ENCODE data around the gene SLC34A2. TPM values are rescaled to one million over a fixed set of nuclear protein-coding genes. Genes with fewer than 3 reads are reported as not detected.

The SLC34A2 gene
- total RNA-seq, 3 donors from 2014 or later (not counting 1 experiment from before 2014, with no cell fraction given): not detected

- TF ChIP-seq CTCF (IDR thresholded peaks at IDR 0.05): no peak
- Mint-ChIP-seq H3K27me3 (ENCODE audit: low read depth in 2 of 2) (peaks cover 0 to 4% of the 10 kb centered on the region in 2 donors), H3K4me3 (no peak overlapping the region), H3K27ac (no peak overlapping the region), H3K9me3 (peaks cover under 1% of the 10 kb centered on the region in 2 donors), H3K4me1 (peaks cover 5% of the 10 kb centered on the region in 2 donors), H3K36me3 (no peaks in the 10 kb centered on the region)
- H3K27ac ChIP-seq (ENCODE audit: low read length): no peak overlapping the region
- DNase-seq (no peak), ATAC-seq (no peak)
- 83% methylated on average over 5 of the region's 5 CpGs for WGBS (ENCODE audit: insufficient coverage)
- no peak overlapping the region for H3K4me3 ChIP-seq (ENCODE audit: low read length)
- intact Hi-C loops (cut with micrococcal nuclease): no loop called here
- H3K27me3 ChIP-seq (ENCODE audit: control insufficient read depth, insufficient read depth, low read length): no peaks in the 10 kb centered on the region
- H3K9me3 ChIP-seq (ENCODE audit: control insufficient read depth, insufficient read depth, low read length): peaks cover 2% of the 10 kb centered on the region
- H3K36me3 ChIP-seq (ENCODE audit: control insufficient read depth, insufficient read depth, low read length): no peaks in the 10 kb centered on the region
- H3K4me1 ChIP-seq (ENCODE audit: control insufficient read depth, insufficient read depth, low read length): no peaks in the 10 kb centered on the region
These were observed 40.8 kb downstream of the SLC34A2 start for GRCh38 chr4:25696409-25696808.

GRCh38 chr4:25697516-25697915 lies 41.9 kb downstream of the SLC34A2 start:
- Histone ChIP-seq H3K4me1 (ENCODE audit: control insufficient read depth, insufficient read depth, low read length) (no peaks in the 10 kb centered on the region), H3K27ac (ENCODE audit: low read length) (no peak overlapping the region), H3K27me3 (ENCODE audit: control insufficient read depth, insufficient read depth, low read length) (no peaks in the 10 kb centered on the region), H3K9me3 (ENCODE audit: control insufficient read depth, insufficient read depth, low read length) (no peaks in the 10 kb centered on the region), H3K4me3 (ENCODE audit: low read length) (no peak overlapping the region), H3K36me3 (ENCODE audit: control insufficient read depth, insufficient read depth, low read length) (no peaks in the 10 kb centered on the region)
- H3K27ac Mint-ChIP-seq: no peak overlapping the region
- intact Hi-C loops (cut with micrococcal nuclease): no loop called here
- no peak for TF ChIP-seq CTCF (IDR thresholded peaks at IDR 0.05)
- peaks cover 0 to 4% of the 10 kb centered on the region in 2 donors for H3K27me3 Mint-ChIP-seq (ENCODE audit: low read depth in 2 of 2)
- no peak for ATAC-seq
- DNase-seq: no peak
- H3K36me3 Mint-ChIP-seq: no peaks in the 10 kb centered on the region
- no peak overlapping the region for H3K4me3 Mint-ChIP-seq
- WGBS (ENCODE audit: insufficient coverage): 86% methylated on average over 3 of the region's 5 CpGs
- H3K9me3 Mint-ChIP-seq: no peaks in the 10 kb centered on the region
- peaks cover 5% of the 10 kb centered on the region in 2 donors for H3K4me1 Mint-ChIP-seq

GRCh38 chr4:25700661-25701060 lies 45.0 kb downstream of the SLC34A2 start:
- ATAC-seq (no peak), DNase-seq (no peak)
- H3K4me3 ChIP-seq (ENCODE audit: low read length): no peak overlapping the region
- WGBS (ENCODE audit: insufficient coverage): 100% methylated on average over 2 of the region's 4 CpGs
- TF ChIP-seq CTCF (IDR thresholded peaks at IDR 0.05): no peak
- Mint-ChIP-seq H3K27ac (no peak overlapping the region), H3K9me3 (no peaks in the 10 kb centered on the region), H3K36me3 (no peaks in the 10 kb centered on the region), H3K4me3 (no peak overlapping the region), H3K4me1 (peaks cover 0 to 6% of the 10 kb centered on the region in 2 donors), H3K27me3 (ENCODE audit: low read depth in 2 of 2) (peaks cover 0 to 4% of the 10 kb centered on the region in 2 donors)
- no peak overlapping the region for H3K27ac ChIP-seq (ENCODE audit: low read length)
- H3K27me3 ChIP-seq (ENCODE audit: control insufficient read depth, insufficient read depth, low read length): no peaks in the 10 kb centered on the region
- H3K4me1 ChIP-seq (ENCODE audit: control insufficient read depth, insufficient read depth, low read length): no peaks in the 10 kb centered on the region
- no peaks in the 10 kb centered on the region for H3K36me3 ChIP-seq (ENCODE audit: control insufficient read depth, insufficient read depth, low read length)
- no peaks in the 10 kb centered on the region for H3K9me3 ChIP-seq (ENCODE audit: control insufficient read depth, insufficient read depth, low read length)
- intact Hi-C loops (cut with micrococcal nuclease): no loop called here

GRCh38 chr4:25702848-25703247 lies 47.2 kb downstream of the SLC34A2 start:
- Mint-ChIP-seq H3K27ac (no peak overlapping the region), H3K36me3 (no peaks in the 10 kb centered on the region), H3K4me3 (no peak overlapping the region), H3K27me3 (ENCODE audit: low read depth in 2 of 2) (peaks cover 0 to 4% of the 10 kb centered on the region in 2 donors), H3K4me1 (peaks cover 0 to 6% of the 10 kb centered on the region in 2 donors), H3K9me3 (no peaks in the 10 kb centered on the region)
- Histone ChIP-seq H3K4me1 (ENCODE audit: control insufficient read depth, insufficient read depth, low read length) (no peaks in the 10 kb centered on the region), H3K27ac (ENCODE audit: low read length) (no peak overlapping the region), H3K27me3 (ENCODE audit: control insufficient read depth, insufficient read depth, low read length) (no peaks in the 10 kb centered on the region), H3K9me3 (ENCODE audit: control insufficient read depth, insufficient read depth, low read length) (no peaks in the 10 kb centered on the region), H3K4me3 (ENCODE audit: low read length) (no peak overlapping the region), H3K36me3 (ENCODE audit: control insufficient read depth, insufficient read depth, low read length) (no peaks in the 10 kb centered on the region)
- intact Hi-C loops (cut with micrococcal nuclease): no loop called here
- 83% methylated on average over 4 of the region's 5 CpGs for WGBS (ENCODE audit: insufficient coverage)
- no peak for DNase-seq
- ATAC-seq: no peak
- no peak for TF ChIP-seq CTCF (IDR thresholded peaks at IDR 0.05)
